CD8-positive, alpha-beta memory T cell (primary cell): ENCODE measurements around the gene MRPS30. TPM values are rescaled to one million over a fixed set of nuclear protein-coding genes. Genes with fewer than 3 reads are reported as not detected.
A peak's percentile ranks its signal among the peaks of the same experiment; 100 is the strongest.
"Not testable (repeated sequence)": the region's sequence is repeated elsewhere in the genome, so short reads cannot be mapped to it uniquely, and the experiment has no call there.

Source experiments
- CTCF ChIA-PET: fragments of 350-600 bp; sonication (Branson Sonifier 250); formaldehyde crosslinking; loops from one replicate; lab custom pipeline; 2021; ENCODE audit warnings: antibody characterized with exemption; lab: Charles Lee
- POLR2A ChIA-PET: fragments of 350-600 bp; sonication (Branson Sonifier 250); formaldehyde crosslinking; loops from one replicate; lab custom pipeline; 2021; ENCODE audit warnings: antibody characterized with exemption; lab: Charles Lee
- DNase-seq, 5 donors: peaks; one replicate each; pipeline versions ENCODE4 v3.0.0 to v3.0.0-alpha.2; 2020 to 2022; ENCODE audit warnings: mixed read lengths in 1 of 5
- H3K27ac ChIP-seq: one replicate; pipeline ENCODE4 v1.7.0; 2013; ENCODE audit warnings: low read depth, mild to moderate bottlenecking, low read length, moderate library complexity
- H3K27me3 ChIP-seq: 2 replicates; pipeline ENCODE4 v1.7.0; 2013; ENCODE audit warnings: low read length, mild to moderate bottlenecking; ENCODE audit not compliant: insufficient read depth, poor library complexity, severe bottlenecking
- H3K36me3 ChIP-seq: 2 replicates; pipeline ENCODE4 v1.7.0; 2013; ENCODE audit warnings: mild to moderate bottlenecking, low read length, moderate library complexity; ENCODE audit not compliant: insufficient read depth
- H3K4me1 ChIP-seq: 2 replicates; pipeline ENCODE4 v1.7.0; 2013; ENCODE audit warnings: mild to moderate bottlenecking, low read length, moderate library complexity; ENCODE audit not compliant: insufficient read depth
- H3K4me3 ChIP-seq: 2 replicates; pipeline ENCODE4 v1.7.0; 2013; ENCODE audit warnings: mild to moderate bottlenecking, low read length
- H3K9me3 ChIP-seq: 2 replicates; pipeline ENCODE4 v1.7.0; 2013; ENCODE audit warnings: mild to moderate bottlenecking, low read length
- H3K27ac Mint-ChIP-seq, 8 donors: one replicate each; pipeline ENCODE4 v1.8.0; 2020 to 2021; ENCODE audit warnings: mixed read lengths in 8 of 8, mild to moderate bottlenecking in 6 of 8, inconsistent platforms in 3 of 8, moderate library complexity in 3 of 8
- H3K27me3 Mint-ChIP-seq, 2 donors: one replicate each; pipeline ENCODE4 v1.8.0; 2020 to 2021; ENCODE audit warnings: mixed read lengths in 2 of 2, mild to moderate bottlenecking in 1 of 2, moderate library complexity in 1 of 2
- H3K36me3 Mint-ChIP-seq, 3 donors: one replicate each; pipeline ENCODE4 v1.8.0; 2020 to 2021; ENCODE audit warnings: mixed read lengths in 3 of 3, inconsistent platforms in 1 of 3, mild to moderate bottlenecking in 1 of 3
- H3K4me1 Mint-ChIP-seq, 3 donors: one replicate each; pipeline ENCODE4 v1.8.0; 2020 to 2021; ENCODE audit warnings: mixed read lengths in 3 of 3, inconsistent platforms in 1 of 3, mild to moderate bottlenecking in 1 of 3
- H3K4me3 Mint-ChIP-seq, 7 donors: one replicate each; pipeline ENCODE4 v1.8.0; 2020 to 2021; ENCODE audit warnings: mixed read lengths in 7 of 7, mild to moderate bottlenecking in 6 of 7, moderate library complexity in 4 of 7, inconsistent platforms in 2 of 7
- H3K9me3 Mint-ChIP-seq, 5 donors: one replicate each; pipeline ENCODE4 v1.8.0; 2020 to 2022; ENCODE audit warnings: mixed read lengths in 5 of 5, mild to moderate bottlenecking in 3 of 5, moderate library complexity in 2 of 5, inconsistent platforms in 1 of 5
- polyA plus RNA-seq: library from polyadenylated mRNA; unstranded; fragments of 300-500 nt; fragmentation: Illumina TruSeq; gene quantifications from one replicate; pipeline ENCODE4 v1.2.3, GENCODE V29; 2021
- total RNA-seq, 2 experiments: library from RNA; stranded (reverse); gene quantifications; one replicate each; pipeline ENCODE4 v1.2.3, GENCODE V29; 2021

MRPS30 gene
- total and polyA plus RNA-seq, 3 experiments from 2014 or later: 58.6 to 65.0 (median 62.9) TPM

DNA sequence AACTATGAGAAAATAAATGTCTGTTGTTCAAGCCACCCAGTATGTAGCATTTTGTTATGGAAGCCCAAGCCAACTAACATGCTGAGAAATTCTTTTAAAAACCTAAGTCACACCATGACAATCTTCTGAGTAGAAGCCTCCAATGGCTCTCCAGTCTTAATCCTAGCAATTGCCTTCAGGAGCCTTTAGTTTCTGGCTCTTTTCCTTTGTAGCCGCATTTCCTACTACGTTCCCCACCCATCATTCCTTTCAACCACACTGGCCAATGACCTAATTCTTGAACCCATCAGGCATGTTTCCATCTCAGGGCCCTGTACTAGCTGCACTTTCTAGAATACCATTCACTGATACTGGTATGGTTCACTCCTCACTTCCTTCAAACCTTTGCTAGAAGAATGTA lies 2.1 kb upstream of the MRPS30 start:
- ChIA-PET POLR2A (no interaction called here), CTCF (no interaction called here)
- peak overlapping the region in 1 of 8 donors; percentile 0 for H3K27ac Mint-ChIP-seq

DNA sequence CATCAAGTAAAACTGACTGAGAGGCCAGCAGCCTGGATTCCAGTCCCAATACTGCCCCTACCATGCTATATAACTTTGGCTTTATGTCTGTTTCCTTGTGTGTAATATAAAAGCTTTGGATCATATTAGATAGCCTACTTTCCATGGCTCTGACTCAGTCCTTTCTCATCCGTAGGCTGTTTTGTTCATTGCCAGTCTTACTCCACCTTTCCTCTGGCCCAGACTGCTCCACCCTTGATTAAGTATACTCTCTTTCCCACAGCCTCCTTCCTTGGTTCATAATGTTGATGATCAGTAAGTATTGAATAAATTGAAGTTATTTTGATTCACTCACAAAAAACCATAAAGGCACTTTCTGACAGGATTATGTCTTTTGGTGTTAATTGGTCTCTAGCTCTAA lies 1.5 kb upstream of the MRPS30 start:
- ChIA-PET CTCF (no interaction called here), POLR2A (interaction anchor here (0.6 kb wide), 1 partner anchor 1766 kb away, joined by 4 read pairs; no protein-coding TSS in a partner anchor)
- Histone ChIP-seq H3K27ac (no peak overlapping the region), H3K4me1 (peaks cover 17% of the 10 kb centered on the region), H3K4me3 (no peak overlapping the region), H3K27me3 (no peaks in the 10 kb centered on the region), H3K36me3 (peaks cover 4% of the 10 kb centered on the region), H3K9me3 (no peaks in the 10 kb centered on the region)
- DNase-seq: no peak
- H3K4me1 Mint-ChIP-seq: peaks cover 31 to 38% (median 36%) of the 10 kb centered on the region in 3 donors
- peaks cover 2 to 4% of the 10 kb centered on the region in 2 donors for H3K27me3 Mint-ChIP-seq
- H3K27ac Mint-ChIP-seq: peak overlapping the region in 1 of 8 donors; percentile 0
- H3K9me3 Mint-ChIP-seq: no peaks in the 10 kb centered on the region
- H3K36me3 Mint-ChIP-seq: peaks cover 0 to 23% (median 1%) of the 10 kb centered on the region in 3 donors
- peak overlapping the region in 1 of 7 donors; percentile 13 for H3K4me3 Mint-ChIP-seq

More for the DNA sequence above, 2.1 kb upstream of the MRPS30 start:
- H3K4me1 Mint-ChIP-seq: peaks cover 28 to 33% (median 32%) of the 10 kb centered on the region in 3 donors
- no peaks in the 10 kb centered on the region for H3K9me3 Mint-ChIP-seq
- H3K4me3 Mint-ChIP-seq: no peak overlapping the region
- DNase-seq: no peak
- H3K27ac ChIP-seq: no peak overlapping the region
- H3K36me3 ChIP-seq: peaks cover under 1% of the 10 kb centered on the region
- H3K4me1 ChIP-seq: peaks cover 17% of the 10 kb centered on the region
- peaks cover 2 to 4% of the 10 kb centered on the region in 2 donors for H3K27me3 Mint-ChIP-seq
- H3K27me3 ChIP-seq: no peaks in the 10 kb centered on the region
- no peaks in the 10 kb centered on the region for H3K9me3 ChIP-seq
- H3K36me3 Mint-ChIP-seq: peaks cover 0 to 18% (median 0%) of the 10 kb centered on the region in 3 donors
- H3K4me3 ChIP-seq: no peak overlapping the region

DNA sequence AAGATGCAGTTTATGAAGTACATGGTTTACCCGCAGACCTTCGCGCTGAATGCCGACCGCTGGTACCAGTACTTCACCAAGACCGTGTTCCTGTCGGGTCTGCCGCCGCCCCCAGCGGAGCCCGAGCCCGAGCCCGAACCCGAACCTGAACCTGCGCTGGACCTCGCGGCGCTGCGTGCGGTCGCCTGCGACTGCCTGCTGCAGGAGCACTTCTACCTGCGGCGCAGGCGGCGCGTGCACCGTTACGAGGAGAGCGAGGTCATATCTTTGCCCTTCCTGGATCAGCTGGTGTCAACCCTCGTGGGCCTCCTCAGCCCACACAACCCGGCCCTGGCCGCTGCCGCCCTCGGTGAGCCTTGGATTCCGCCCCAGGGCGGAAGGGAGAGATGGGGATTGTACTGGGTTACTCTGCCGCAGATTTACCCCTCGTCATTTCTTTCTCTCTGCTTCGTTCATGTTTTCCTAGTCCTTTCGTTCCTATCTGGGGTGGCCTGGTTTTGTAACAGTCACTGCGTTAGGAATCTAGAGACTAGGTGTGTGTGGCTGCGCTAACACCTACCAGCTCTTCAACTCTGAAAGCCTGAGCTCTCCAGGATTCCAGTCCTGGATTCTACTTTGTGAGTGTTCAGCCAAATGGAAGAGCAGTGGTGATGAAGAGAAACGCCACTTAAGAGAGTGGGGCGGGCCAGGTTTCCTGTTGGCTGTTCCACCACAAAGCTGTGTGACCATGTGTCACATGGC lies 638 bp downstream of the MRPS30 start:
- ChIA-PET CTCF (no interaction called here), POLR2A (interaction anchor here (1.7 kb wide), 1 partner anchor 1325 kb away, joined by 6 read pairs; the partner anchor contains the start of gene TMEM267)
- peaks cover 38 to 48% (median 46%) of the 10 kb centered on the region in 3 donors for H3K4me1 Mint-ChIP-seq
- H3K4me1 ChIP-seq: peaks cover 17% of the 10 kb centered on the region
- H3K27ac Mint-ChIP-seq: peak overlapping the region; percentile 81 to 98 (median 96)
- H3K9me3 Mint-ChIP-seq: no peaks in the 10 kb centered on the region
- peak overlapping the region; percentile 94 for H3K4me3 ChIP-seq
- DNase-seq: peak in 4 of 5 donors; percentile 27 to 69 (median 32)
- peak overlapping the region; percentile 83 to 96 (median 95) for H3K4me3 Mint-ChIP-seq
- H3K27me3 Mint-ChIP-seq: peaks cover 2 to 4% of the 10 kb centered on the region in 2 donors
- H3K36me3 ChIP-seq: peaks cover 12% of the 10 kb centered on the region
- no peaks in the 10 kb centered on the region for H3K27me3 ChIP-seq
- no peaks in the 10 kb centered on the region for H3K9me3 ChIP-seq
- peaks cover 0 to 40% (median 3%) of the 10 kb centered on the region in 3 donors for H3K36me3 Mint-ChIP-seq
- peak overlapping the region; percentile 91 for H3K27ac ChIP-seq

DNA sequence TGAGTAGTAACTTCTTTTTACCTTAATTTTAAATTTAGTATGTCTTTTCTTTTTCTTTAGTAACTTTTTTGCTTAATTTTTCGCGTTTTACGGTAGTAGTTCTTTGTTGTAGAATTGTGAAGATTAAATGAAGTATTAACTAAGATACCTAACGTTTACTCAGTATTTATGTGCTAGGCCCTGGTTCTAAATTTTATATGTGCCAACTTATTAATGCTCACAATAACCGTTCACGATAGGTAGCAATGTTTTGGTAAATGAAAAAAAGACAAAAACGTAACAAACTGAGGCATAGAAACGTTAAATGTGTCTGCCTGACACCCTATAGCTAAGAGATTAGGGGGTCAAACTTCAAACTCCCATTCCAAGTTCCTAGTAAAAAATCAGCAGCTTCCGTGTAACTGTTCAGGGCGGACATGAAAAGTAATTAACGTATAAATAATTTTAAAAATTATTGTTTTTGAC lies 1.2 kb downstream of the MRPS30 start:
- peaks cover 0 to 46% (median 4%) of the 10 kb centered on the region in 3 donors for H3K36me3 Mint-ChIP-seq
- H3K36me3 ChIP-seq: peaks cover 18% of the 10 kb centered on the region
- H3K4me1 ChIP-seq: peaks cover 17% of the 10 kb centered on the region
- peak overlapping the region; percentile 81 to 98 (median 96) for H3K27ac Mint-ChIP-seq
- no peaks in the 10 kb centered on the region for H3K9me3 Mint-ChIP-seq
- peak overlapping the region; percentile 91 for H3K27ac ChIP-seq
- no peaks in the 10 kb centered on the region for H3K27me3 ChIP-seq
- H3K9me3 ChIP-seq: no peaks in the 10 kb centered on the region
- ChIA-PET POLR2A (interaction anchor here (0.8 to 1.7 kb wide), 2 partner anchors 10 to 1326 kb away, joined by 3 to 6 read pairs; partner anchors contain the start of gene TMEM267), CTCF (no interaction called here)
- peak overlapping the region; percentile 83 to 96 (median 95) for H3K4me3 Mint-ChIP-seq
- H3K4me3 ChIP-seq: peak overlapping the region; percentile 94
- peaks cover 2 to 4% of the 10 kb centered on the region in 2 donors for H3K27me3 Mint-ChIP-seq
- peaks cover 41 to 54% (median 52%) of the 10 kb centered on the region in 3 donors for H3K4me1 Mint-ChIP-seq
- no peak for DNase-seq

DNA sequence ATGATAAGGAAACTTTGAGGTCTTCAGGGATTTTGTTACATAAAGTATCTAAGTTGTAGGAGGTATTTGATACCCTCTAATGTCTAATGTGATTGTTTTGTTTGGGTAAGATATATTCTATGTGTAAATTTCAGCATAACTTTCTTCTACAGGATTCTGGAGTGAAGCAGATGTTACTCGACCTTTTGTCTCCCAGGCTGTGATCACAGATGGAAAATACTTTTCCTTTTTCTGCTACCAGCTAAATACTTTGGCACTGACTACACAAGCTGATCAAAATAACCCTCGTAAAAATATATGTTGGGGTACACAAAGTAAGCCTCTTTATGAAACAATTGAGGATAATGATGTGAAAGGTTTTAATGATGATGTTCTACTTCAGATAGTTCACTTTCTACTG lies 6.0 kb downstream of the MRPS30 start:
- Mint-ChIP-seq H3K4me3 (peak overlapping the region in 1 of 7 donors; percentile 3), H3K4me1 (peaks cover 34 to 40% (median 38%) of the 10 kb centered on the region in 3 donors), H3K27ac (peak overlapping the region in 3 of 8 donors; percentile 9 to 54 (median 15)), H3K9me3 (no peaks in the 10 kb centered on the region), H3K36me3 (peaks cover 0 to 75% (median 7%) of the 10 kb centered on the region in 3 donors), H3K27me3 (no peaks in the 10 kb centered on the region)
- Histone ChIP-seq H3K4me3 (no peak overlapping the region), H3K36me3 (peaks cover 39% of the 10 kb centered on the region), H3K27me3 (no peaks in the 10 kb centered on the region), H3K27ac (no peak overlapping the region), H3K4me1 (peaks cover 13% of the 10 kb centered on the region), H3K9me3 (no peaks in the 10 kb centered on the region)
- ChIA-PET CTCF (interaction anchor here (0.6 kb wide), 1 partner anchor 14 kb away, joined by 3 read pairs; no protein-coding TSS in a partner anchor), POLR2A (no interaction called here)
- no peak for DNase-seq

DNA sequence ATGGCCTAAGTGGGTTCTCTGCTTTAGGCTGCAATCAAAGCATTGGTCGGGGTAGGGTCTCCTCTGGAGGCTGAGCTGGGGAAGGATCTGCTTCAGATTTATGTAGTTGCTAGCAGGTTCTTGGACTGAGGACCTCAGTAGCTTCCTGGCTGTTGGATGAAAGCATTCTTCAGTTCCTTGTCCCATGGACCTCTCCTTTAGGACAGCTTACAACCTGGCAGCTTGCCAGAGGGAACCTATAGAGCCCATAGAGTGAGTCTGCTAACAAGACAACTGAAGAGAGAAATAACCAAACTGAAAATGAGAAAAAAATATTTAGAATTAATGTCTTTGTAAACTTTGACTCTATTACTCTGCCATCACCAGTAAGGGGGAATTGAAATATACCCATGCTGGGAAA lies 12.4 kb downstream of the MRPS30 start:
- CTCF ChIA-PET: no interaction called here
- no peaks in the 10 kb centered on the region for H3K27me3 Mint-ChIP-seq
- no peaks in the 10 kb centered on the region for H3K4me1 ChIP-seq
- H3K36me3 ChIP-seq: peaks cover 19% of the 10 kb centered on the region
- H3K4me3 Mint-ChIP-seq: peak overlapping the region in 1 of 7 donors; percentile 48
- no peak for DNase-seq
- H3K27me3 ChIP-seq: no peaks in the 10 kb centered on the region
- H3K4me3 ChIP-seq: no peak overlapping the region
- peaks cover 0 to 61% (median 8%) of the 10 kb centered on the region in 3 donors for H3K36me3 Mint-ChIP-seq
- POLR2A ChIA-PET: no interaction called here
- no peak overlapping the region for H3K27ac Mint-ChIP-seq
- H3K4me1 Mint-ChIP-seq: peaks cover 12 to 19% (median 14%) of the 10 kb centered on the region in 3 donors
- no peaks in the 10 kb centered on the region for H3K9me3 ChIP-seq
- no peak overlapping the region for H3K27ac ChIP-seq
- H3K9me3 Mint-ChIP-seq: no peaks in the 10 kb centered on the region

DNA sequence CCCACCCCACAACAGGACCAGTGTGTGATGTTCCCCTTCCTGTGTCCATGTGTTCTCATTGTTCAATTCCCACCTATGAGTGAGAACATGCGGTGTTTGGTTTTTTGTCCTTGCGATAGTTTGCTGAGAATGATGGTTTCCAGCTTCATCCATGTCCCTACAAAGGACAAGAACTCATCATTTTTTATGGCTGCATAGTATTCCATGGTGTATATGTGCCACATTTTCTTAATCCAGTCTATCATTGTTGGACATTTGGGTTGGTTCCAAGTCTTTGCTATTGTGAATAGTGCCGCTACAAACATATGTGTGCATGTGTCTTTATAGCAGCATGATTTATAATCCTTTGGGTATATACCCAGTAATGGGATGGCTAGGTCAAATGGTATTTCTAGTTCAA lies 15.9 kb downstream of the MRPS30 start:
- DNase-seq, H3K27ac ChIP-seq, H3K9me3 ChIP-seq, POLR2A ChIA-PET, H3K27me3 ChIP-seq, H3K4me3 ChIP-seq, H3K27ac Mint-ChIP-seq, H3K36me3 ChIP-seq, H3K9me3 Mint-ChIP-seq, H3K27me3 Mint-ChIP-seq, H3K4me3 Mint-ChIP-seq, CTCF ChIA-PET: not testable (repeated sequence)
- H3K4me1 ChIP-seq: peaks cover 12% of the 10 kb centered on the region
- Mint-ChIP-seq H3K36me3 (peaks cover 0 to 37% (median 16%) of the 10 kb centered on the region in 3 donors), H3K4me1 (peaks cover 29 to 45% (median 39%) of the 10 kb centered on the region in 3 donors)

DNA sequence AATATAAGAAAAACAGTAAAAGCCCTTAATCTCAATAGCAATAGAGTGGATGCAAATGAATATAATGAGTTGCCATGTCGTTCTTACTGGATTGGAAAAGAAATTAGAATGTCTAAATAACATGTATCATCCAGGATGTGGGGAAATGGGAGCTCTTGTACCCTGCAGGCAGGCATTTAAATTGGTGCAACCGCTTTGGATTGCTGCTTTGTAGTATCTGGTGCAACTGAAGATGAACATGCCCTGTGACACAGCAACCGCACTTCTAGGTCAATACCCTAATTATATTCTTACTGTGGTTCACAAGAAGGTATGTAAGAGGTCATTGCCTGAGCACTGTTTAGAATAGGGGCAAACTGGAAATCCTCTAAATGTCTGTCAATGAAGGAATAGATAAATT lies 18.9 kb downstream of the MRPS30 start:
- POLR2A ChIA-PET: no interaction called here
- no peak overlapping the region for H3K4me3 Mint-ChIP-seq
- no peaks in the 10 kb centered on the region for H3K9me3 ChIP-seq
- H3K27ac ChIP-seq: no peak overlapping the region
- no peaks in the 10 kb centered on the region for H3K36me3 ChIP-seq
- no peak for DNase-seq
- H3K36me3 Mint-ChIP-seq: peaks cover 0 to 20% (median 14%) of the 10 kb centered on the region in 3 donors
- H3K4me3 ChIP-seq: no peak overlapping the region
- H3K27me3 Mint-ChIP-seq: no peaks in the 10 kb centered on the region
- H3K4me1 Mint-ChIP-seq: peaks cover 25 to 33% (median 30%) of the 10 kb centered on the region in 3 donors
- no peaks in the 10 kb centered on the region for H3K9me3 Mint-ChIP-seq
- H3K27me3 ChIP-seq: no peaks in the 10 kb centered on the region
- CTCF ChIA-PET: no interaction called here
- H3K4me1 ChIP-seq: peaks cover 12% of the 10 kb centered on the region
- H3K27ac Mint-ChIP-seq: peak overlapping the region in 1 of 8 donors; percentile 18
